Stimulated activated CD4-positive, alpha-beta T cell treated with anti-CD3 and anti-CD28 coated beads, Interleukin-2, amount 100 ng/mL, for 4 hours (primary cell): ENCODE data around the gene R3HDM2.

Source experiments
- DNase-seq: peaks from one replicate; pipeline ENCODE4 v3.0.0-alpha.2; 2020; ENCODE audit warnings: low read depth

Gene R3HDM2

DNA sequence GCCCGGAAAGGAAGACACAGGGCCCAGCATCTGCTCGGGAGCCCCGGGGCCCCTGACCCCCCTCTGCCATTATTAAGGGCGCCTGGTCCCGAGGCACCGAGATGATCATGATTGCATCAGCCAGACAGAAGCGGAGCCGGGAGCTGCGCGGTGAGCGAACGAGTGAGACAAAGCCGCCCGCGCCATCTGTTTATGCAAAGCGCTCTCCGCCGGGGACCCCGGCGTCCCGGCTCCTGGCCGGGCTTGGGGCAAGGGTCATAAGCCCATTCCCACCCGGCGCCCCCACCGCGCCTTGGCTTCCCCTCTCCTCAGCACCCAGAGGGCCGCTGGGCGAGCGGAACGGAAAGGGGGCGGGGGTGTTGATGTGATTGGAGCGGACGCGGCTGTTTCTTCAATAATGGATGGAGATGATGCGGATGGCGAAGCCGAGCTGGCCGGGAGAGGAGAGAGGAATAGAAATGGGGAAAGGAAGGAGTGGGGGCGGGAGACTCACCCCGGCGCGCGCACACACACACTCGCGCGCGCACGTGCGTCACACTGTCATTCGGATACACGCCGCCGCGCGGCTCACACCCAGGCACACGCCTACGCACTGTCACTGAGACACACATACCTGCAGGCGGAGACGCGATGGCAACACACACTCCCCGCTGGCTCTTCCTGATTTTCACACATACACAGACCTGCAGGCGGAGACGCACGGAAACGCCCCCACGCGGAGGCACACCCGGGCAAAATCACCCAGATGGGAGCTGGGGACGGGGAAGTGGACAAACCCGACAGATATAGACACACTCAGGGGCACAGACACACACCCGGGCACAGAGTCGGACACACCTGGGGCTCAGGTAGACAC lies 190.5 kb downstream of the R3HDM2 start:
- peak; percentile 87 for DNase-seq

DNA sequence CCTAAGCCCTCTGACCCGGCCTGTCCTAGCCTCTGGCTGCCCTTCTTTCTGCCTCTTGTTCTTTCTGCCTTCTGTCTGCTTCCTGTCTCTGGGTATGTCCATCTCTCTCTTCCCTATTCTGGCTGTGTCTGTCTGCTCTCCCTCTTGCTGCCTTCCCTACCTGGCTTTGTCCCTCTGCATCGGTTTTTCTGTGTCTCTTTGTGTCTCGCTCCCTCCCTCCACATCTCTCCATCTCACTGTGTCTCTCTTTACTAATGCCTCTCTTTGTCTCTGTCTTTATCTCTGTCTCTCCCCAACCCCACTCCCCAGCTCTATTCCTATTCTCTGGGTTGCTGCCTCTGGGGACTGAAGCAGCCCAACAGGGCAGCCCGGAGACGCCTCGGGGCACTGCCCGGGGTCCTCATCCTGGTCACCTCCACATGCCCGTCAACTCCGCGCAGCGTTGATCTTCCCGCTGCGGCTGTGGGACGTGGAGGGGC lies 191.2 kb downstream of the R3HDM2 start:
- no peak for DNase-seq

DNA sequence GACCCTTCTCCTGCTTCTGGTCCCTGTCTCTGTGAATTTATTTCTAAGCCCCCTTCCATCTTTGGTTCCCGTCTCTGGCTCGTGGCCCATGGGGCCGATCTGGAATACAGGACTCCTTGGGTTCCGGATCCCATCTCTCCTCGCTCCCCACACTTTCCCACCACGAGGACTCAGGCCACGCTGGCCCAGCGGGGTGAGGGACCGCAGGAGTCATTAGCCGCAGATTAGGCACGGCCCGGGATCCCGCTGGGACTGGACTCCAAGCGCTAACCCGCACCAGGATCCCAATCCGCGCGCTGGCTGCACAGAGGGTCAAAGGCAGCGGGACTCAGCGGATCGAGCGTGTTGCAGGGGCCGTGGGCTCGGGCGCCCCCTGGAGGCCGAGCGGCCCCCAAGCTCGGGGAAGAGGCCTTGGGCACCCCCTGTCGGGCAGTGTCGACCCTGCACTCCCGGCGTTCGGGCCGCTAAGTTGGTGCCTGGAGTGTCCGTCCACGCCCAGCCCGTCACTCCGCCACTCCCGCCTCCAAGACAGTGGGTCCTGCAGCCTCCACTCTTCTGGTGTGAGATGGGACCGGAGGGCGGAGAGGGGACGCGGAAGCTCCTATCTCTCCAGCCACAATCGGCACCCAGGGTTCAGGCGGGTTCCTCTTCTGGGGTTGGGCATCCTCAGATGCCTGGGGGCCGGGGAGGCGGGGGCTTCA lies 191.8 kb downstream of the R3HDM2 start:
- DNase-seq: peak; percentile 77

DNA sequence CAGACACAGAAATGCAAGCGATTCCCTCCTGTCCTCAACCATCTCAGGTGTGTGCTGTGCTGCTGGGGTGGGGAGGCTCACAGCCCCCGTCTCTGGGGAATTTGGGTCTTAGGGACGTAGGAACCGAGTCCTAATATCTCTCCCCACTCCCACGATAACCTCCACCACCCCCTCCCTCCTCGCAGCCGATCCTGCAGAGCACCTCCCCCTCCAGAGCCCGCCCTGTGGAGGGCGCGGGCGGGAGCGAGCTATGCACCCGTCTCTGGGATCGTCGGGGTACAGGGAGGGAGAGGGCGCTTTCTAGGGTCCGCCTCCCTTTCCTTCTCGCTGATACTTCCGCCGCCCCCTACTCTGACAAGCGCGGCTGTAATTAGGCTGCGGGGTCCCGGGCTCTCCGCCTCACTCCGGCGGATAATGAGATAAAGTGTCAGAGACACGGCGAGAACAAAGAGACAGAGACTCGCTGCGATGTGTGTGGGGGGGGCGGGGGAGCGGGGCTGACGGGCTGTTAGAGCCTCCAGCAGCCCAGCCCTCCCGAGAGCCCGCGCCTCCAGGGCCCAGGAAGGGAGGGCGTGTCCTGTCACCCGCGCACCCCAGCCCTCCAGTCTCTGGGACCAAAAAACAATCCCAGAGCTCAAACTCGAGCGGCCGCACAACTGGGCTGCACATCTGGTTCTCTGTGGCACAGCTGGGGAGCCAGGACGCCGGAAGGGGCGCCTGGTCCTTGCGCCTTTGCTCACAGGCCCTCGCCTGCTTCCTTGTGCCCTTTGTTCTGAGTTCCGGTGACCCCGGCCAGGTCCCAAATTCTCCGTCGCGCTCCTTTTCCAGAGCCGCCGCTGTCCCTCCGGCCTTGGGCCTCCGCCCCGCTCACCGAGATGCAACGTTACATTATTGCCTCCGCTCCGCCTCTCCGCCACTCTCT lies 192.7 kb downstream of the R3HDM2 start:
- DNase-seq: no peak

DNA sequence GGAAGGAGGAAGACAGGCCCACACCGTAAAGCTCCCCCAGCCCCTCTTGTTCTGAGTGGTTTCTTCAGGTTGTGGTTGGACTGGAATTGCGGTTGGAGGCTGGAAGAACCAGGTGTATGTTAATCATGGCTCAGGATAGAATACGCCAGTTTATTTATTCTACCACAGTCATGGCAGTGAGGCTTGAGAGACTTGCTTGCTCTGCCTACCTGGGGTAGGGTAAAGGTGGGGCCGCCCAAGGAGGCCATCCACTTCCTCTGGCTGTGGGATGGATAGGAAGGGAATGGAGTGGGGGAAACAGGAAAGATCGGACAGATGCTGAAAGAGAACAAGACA lies 193.3 kb downstream of the R3HDM2 start:
- DNase-seq: no peak

DNA sequence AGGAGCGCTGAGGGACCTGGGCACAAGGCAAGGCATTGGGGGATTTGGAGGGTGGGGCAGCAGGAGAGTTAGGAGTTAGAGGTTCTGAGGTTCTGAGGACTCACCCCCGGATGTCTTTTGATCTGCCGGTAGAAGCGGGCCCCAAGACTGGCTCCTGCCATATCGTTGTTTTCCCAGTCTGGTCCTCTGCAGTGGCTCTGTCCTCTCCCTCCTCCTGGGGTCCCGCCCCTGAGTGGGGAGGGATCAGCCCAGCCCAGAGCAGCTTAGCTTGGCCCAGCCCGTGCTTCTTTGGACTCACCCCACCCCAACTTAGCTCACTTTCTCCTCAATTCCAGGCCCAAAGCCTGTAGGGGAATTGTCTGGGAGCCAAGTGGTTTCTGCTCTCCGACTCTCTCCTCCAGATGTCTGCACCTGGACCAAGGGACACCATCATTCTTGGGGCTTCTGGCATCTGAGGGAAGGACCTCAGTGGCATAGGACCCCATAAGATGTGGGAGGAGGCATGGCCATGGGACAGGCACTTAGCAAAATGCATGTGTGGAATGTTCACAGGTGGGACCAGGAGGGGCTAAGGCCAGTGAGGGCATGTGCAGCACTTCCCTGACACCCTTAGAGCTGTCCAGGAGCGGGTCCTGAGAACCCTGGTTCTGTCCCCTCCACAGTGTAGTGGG lies 193.8 kb downstream of the R3HDM2 start:
- DNase-seq: no peak

DNA sequence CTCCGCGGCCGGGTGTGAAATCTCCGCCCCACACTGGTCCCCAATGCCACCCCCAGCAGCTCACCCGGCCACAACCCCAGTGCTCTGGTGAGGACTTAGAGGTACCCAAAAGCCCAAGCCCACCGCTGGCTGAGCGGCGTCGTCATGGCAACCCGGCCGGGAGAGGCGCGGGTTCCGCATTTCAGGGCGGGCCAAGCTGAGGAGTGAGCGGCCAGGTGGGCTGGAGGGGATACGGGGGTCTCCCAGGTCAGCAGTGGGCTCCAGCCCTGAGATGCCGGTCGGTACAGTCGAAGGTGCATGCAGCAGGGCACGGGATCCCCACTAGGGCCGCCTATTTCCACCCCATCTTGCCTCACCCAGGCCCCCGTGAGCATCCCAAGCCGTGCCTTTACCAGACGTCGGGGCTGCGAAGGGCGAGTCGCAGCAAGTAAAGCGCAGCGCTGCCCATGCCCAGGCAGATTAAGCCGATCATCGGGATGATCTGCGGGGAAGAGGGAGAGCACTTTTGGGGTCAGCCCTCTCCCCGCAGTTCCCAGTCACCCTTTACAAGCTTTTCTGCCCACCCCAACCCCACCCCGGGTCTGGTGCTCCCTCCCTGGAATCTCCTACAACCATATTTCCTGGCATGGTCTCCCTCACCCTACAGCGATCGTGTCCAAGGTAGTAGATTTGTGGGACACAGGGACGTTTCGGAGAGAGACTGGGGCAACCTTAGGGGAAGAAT lies 194.5 kb downstream of the R3HDM2 start:
- DNase-seq: no peak

DNA sequence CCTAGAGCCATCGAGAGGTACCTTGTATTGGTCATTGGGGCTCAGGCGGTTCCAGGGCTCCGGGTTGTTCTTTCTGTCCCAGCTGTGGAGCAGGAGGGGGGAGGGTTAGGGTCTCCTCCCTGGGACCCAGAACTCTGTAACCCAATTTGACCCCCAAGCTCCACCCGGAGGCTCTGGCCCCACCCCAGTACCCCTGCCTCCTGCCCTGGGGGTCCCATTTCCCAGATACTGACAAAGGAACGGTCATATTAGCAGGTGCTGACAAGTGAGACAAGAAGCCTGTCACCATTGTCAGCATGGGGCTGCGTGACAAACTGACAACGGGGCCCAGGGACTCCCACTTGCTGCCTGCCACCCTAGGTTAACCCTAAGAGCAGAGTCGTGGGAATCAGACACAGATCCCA lies 195.1 kb downstream of the R3HDM2 start:
- no peak for DNase-seq

DNA sequence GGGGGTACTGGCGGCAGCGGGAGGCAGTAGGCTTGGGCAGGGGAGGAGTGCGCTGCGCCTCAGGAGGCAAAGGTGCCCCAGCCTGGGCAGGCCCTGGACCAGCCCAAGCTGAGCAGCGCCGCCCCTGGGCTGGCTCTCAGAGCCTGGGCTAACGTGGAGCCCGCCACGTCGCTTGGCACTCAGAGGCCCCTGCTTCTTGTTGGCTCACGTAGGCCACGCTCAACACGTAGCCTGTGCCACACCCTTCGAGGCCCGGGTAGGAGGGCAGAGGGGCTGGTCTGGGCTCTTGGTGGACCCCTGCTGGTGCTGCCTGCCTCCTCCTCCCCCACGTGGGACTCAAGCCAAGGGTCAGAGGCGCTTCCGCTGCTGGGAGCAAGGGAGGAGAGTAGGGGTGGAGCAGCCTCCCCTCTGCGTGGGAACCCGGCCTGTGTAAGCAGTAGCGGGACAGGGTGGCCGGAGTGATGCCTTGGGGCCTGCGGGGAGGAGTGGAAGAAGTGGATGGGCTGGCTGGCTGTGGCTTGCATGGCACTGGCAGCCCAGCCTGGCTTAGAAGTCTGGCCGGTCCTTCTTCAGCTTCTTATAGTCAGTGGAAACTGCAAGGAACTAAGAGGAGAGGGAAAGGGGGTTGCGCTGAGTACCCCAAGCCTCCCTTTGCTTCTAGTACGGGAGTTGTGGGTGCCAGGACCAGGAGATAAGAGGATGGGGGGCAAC lies 195.7 kb downstream of the R3HDM2 start:
- DNase-seq: no peak

DNA sequence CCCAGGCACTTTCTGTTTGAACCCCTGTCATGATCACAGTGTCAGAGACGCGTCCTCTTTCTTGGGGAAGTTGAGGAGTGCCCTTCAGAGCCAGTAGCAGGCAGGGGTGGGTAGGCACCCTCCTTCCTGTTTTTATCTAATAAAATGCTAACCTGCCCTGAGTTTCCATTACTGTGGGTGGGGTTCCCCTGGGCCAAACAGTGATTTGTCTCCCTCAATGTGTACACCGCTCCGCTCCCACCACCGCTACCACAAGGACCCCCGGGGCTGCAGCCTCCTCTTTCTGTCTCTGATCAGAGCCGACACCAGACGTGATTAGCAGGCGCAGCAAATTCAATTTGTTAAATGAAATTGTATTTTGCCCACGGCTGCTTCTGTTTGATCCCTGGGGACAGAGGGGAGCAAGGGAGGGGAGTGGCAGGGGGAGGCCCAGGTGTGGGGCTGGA lies 196.2 kb downstream of the R3HDM2 start:
- DNase-seq: no peak

DNA sequence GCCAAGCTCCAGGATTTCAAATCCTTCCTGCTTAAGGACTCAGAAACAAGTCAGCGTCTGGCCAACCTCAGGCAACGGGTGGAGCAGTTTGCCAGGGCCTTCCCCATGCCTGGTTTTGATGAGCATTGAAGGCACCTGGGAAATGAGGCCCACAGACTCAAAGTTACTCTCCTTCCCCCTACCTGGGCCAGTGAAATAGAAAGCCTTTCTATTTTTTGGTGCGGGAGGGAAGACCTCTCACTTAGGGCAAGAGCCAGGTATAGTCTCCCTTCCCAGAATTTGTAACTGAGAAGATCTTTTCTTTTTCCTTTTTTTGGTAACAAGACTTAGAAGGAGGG lies 196.6 kb downstream of the R3HDM2 start:
- no peak for DNase-seq

DNA sequence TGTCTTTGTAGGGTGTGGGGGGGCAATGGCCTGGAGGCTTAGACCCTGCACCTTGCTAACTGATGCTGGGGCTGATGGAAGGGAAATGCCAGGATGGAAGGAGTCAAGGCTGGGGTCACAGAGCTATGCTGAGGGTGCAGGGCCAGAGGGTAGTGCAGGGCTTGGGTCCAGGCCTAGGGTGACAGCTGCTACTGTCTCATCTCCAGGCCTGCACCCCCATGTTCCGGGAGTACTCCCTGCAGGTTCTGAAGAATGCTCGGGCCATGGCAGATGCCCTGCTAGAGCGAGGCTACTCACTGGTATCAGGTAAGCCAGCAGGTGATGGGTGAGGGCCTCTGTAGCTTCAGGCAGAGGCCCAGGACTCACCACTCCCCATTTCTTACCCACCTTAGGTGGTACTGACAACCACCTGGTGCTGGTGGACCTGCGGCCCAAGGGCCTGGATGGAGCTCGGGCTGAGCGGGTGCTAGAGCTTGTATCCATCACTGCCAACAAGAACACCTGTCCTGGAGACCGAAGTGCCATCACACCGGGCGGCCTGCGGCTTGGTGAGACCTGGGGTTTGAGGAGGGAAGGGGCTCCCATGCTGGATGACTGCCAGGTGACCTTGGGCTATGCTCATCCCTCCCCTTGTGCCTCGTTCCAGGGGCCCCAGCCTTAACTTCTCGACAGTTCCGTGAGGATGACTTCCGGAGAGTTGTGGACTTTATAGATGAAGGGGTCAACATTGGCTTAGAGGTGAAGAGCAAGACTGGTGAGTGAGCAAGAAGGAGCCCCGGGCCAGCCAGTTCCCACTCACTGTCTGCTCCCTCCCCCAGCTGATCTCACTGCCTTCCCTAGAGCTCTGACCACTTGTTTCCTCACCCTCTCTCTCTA lies 197.2 kb downstream of the R3HDM2 start:
- DNase-seq: no peak

DNA sequence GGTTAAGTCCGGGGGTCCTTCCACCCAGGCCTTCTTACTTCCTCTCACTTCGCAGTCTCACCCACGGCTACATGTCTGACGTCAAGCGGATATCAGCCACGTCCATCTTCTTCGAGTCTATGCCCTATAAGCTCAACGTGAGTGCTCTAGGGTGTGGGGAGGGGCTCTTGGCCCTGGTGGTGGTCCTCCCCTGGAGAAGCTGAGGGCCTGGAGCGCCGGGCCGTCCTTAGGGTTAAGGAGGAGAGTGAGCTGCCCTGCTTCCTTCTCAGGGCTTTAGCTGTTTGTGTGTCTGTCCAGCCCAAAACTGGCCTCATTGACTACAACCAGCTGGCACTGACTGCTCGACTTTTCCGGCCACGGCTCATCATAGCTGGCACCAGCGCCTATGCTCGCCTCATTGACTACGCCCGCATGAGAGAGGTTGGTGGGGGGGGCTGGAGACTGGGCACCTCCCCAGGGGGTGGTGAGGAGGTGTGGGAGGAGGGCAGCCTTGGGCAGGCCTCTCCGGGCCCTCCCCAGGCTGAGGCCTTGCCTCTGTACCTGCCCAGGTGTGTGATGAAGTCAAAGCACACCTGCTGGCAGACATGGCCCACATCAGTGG lies 198.6 kb downstream of the R3HDM2 start:
- DNase-seq: no peak

DNA sequence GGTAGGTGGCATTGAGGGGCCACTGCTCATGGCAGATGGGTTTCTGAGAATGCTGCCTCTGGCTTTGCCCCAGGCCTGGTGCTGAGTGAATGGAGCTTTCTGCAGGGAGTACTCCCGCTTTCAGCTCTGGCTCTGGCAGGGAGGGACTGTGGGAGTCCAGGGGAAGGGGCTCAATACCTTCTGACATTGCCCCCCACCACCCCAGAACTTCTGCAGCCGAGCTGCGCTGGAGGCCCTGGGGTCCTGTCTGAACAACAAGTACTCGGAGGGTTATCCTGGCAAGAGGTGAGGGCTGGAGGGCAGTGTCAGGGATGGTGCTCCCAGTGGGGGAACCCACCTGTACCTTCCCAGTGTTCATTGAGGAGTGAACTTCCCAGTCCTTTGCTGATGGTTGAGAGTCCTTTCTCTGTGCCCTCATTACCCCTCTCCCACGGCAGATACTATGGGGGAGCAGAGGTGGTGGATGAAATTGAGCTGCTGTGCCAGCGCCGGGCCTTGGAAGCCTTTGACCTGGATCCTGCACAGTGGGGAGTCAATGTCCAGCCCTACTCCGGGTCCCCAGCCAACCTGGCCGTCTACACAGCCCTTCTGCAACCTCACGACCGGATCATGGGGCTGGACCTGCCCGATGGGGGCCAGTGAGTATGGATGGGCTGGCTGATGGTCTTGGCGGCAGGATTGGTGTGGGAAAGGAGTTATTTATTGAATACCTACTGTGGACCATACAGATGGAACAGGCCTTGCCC lies 199.4 kb downstream of the R3HDM2 start:
- no peak for DNase-seq

DNA sequence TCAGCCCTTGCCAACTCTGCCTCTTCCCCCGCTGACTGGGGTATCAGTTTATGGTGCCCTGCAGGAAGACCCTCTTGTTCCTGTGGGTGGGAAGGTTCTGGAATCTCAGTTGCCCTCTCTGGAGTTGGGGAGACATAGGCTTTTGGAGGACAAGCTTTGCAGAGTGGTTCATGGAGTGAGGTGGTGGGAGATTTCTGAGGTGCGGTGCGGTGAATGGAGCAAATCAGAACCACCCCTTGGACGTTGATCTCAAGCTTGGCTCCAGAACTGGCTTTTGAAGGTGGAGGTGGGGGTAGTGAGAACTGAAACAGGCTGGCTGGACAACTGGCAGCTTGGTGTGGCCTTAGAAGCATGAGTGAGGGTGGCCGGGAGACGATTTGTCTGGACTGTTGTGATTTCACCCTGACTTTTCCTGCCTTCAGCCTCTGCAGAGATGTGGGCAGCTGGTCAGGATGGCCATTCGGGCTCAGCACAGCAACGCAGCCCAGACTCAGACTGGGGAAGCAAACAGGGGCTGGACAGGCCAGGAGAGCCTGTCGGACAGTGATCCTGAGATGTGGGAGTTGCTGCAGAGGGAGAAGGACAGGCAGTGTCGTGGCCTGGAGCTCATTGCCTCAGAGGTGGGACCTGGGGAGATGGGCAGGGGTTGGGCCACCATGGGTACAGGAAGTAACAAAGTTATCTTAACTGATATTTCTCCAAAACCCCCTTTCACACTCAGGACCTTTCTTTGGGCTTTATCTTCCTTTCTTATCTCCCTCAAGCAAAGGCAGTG lies 200.3 kb downstream of the R3HDM2 start:
- no peak for DNase-seq

DNA sequence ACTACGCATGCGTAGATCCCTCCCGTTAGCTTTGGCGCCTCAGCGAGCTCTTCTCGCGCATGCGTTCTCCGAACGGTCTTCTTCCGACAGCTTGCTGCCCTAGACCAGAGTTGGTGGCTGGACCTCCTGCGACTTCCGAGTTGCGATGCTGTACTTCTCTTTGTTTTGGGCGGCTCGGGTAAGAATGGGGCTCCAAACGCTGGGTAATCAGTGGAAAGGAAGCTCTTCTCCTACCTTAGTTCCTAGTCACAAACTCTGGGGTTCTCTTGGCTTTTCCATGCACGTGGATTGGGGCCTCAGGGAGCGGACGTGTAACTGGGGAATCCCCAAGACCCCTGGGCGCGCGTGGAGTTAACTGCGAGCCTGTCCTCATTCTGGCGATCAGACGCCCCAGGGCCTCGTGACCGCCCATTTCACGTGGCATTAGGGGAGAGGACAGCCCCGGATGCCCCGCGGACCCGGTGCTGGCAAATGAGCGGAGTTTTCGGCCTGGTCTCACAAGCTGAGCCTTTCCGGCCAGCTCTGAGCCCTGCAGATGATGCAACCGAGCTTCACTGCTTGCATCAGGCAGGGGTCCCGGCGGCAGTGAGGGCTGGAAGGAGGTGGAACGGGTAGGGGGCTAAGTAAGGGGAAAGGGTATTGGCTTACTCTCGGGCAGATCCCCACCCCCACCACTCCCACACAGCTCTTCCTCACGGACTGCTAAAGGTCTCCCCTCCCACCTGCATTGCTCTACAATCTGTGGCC lies 201.0 kb downstream of the R3HDM2 start, which contains the start of gene SHMT2:
SHMT2 (plus strand) TSS at position 78 of the 747 bp plus-strand sequence; CDS start at position 146, 68 bp downstream.
- peak; percentile 92 for DNase-seq
